SK-N-SH (cell line): Measurements from ENCODE around the gene ZNF519. TPM values are rescaled to one million over a fixed set of nuclear protein-coding genes. Genes with fewer than 3 reads are reported as not detected.

ENCODE experiments used
- CTCF ChIA-PET: fragments of 300-600, 350-600 bp; formaldehyde crosslinking; extraction: SDS; loops from one replicate; lab custom pipeline; 2021; lab: Yijun Ruan, JAX
- POLR2A ChIA-PET: fragments of 350-600 bp; sonication (Branson Sonifier 250); formaldehyde crosslinking; extraction: SDS; loops from one replicate; lab custom pipeline; 2020; ENCODE audit warnings: antibody characterized with exemption, inconsistent platforms; lab: Yijun Ruan, JAX
- DNase-seq: peaks from one replicate; pipeline ENCODE4 v3.0.0; 2012
- H2AFZ ChIP-seq: fragments of 200-600 bp; sonication (generic); 2 replicates; pipeline ENCODE4 v1.8.1; 2016; ENCODE audit warnings: antibody characterized with exemption, mild to moderate bottlenecking, low read depth
- H3F3A ChIP-seq: fragments of 200-600 bp; sonication (generic); replicated peaks from 2 replicates; pipeline ENCODE3; 2016; ENCODE audit warnings: antibody characterized with exemption, mild to moderate bottlenecking; ENCODE audit not compliant: insufficient read depth
- H3K27ac ChIP-seq, 2 experiments: fragments of 200-500 bp in 1 of 2; fragments of 200-600 bp in 1 of 2; sonication (Bioruptor generic) in 1 of 2; sonication (generic), shearing (Covaris generic) in 1 of 2; 2 replicates each; pipeline versions ENCODE4 v1.5.1 to v1.6.1; 2014 to 2016; ENCODE audit warnings: low read depth in 2 of 2, inconsistent platforms in 1 of 2, low read length in 1 of 2, mild to moderate bottlenecking in 1 of 2, mixed read lengths in 1 of 2
- H3K27me3 ChIP-seq: fragments of 200-600 bp; sonication (generic), shearing (Covaris generic); 2 replicates; pipeline ENCODE4 v1.6.1; 2016; ENCODE audit warnings: mixed run types; ENCODE audit not compliant: insufficient read depth
- H3K36me3 ChIP-seq, 2 experiments: fragments of 200-500 bp in 1 of 2; fragments of 200-600 bp in 1 of 2; sonication (Bioruptor generic) in 1 of 2; sonication (generic) in 1 of 2; replicated peaks in 1 of 2; 2 replicates each; pipeline versions ENCODE3 to v1.5.1; 2014 to 2016; ENCODE audit warnings: low read length in 1 of 2, mild to moderate bottlenecking in 1 of 2; ENCODE audit not compliant: insufficient read depth in 2 of 2, control insufficient read depth in 1 of 2
- H3K4me1 ChIP-seq, 2 experiments: fragments of 200-500 bp in 1 of 2; fragments of 200-600 bp in 1 of 2; sonication (Bioruptor generic) in 1 of 2; sonication (generic), shearing (Covaris generic) in 1 of 2; 2 replicates each; pipeline versions ENCODE4 v1.5.1 to v1.6.1; 2014 to 2016; ENCODE audit warnings: low read depth in 1 of 2, low read length in 1 of 2, mixed run types in 1 of 2; ENCODE audit not compliant: insufficient read depth in 2 of 2, control insufficient read depth in 1 of 2
- H3K4me2 ChIP-seq: fragments of 200-600 bp; sonication (generic), shearing (Covaris generic); 2 replicates; pipeline ENCODE4 v1.6.1; 2017; ENCODE audit warnings: mixed run types
- H3K4me3 ChIP-seq, 2 experiments: fragments of 200-500 bp in 1 of 2; fragments of 200-600 bp in 1 of 2; sonication (Bioruptor generic) in 1 of 2; sonication (generic), shearing (Covaris generic) in 1 of 2; 2 replicates each; pipeline versions ENCODE4 v1.5.1 to v1.8.1; 2014 to 2016; ENCODE audit warnings: low read depth in 2 of 2, inconsistent platforms in 1 of 2, low read length in 1 of 2, mild to moderate bottlenecking in 1 of 2, mixed read lengths in 1 of 2, moderate library complexity in 1 of 2
- H3K79me2 ChIP-seq: fragments of 200-600 bp; sonication (generic); 2 replicates; pipeline ENCODE4 v1.8.1; 2017; ENCODE audit warnings: mild to moderate bottlenecking; ENCODE audit not compliant: insufficient read depth
- H3K9ac ChIP-seq: fragments of 200-600 bp; sonication (generic); 2 replicates; pipeline ENCODE4 v1.6.1; 2017; ENCODE audit warnings: mixed run types
- H3K9me2 ChIP-seq: fragments of 200-600 bp; sonication (generic); 2 replicates; pipeline ENCODE4 v1.6.1; 2017; ENCODE audit warnings: mixed run types
- H3K9me3 ChIP-seq: fragments of 200-600 bp; sonication (generic); 2 replicates; pipeline ENCODE4 v1.6.1; 2017; ENCODE audit warnings: mixed run types, mild to moderate bottlenecking, moderate library complexity
- H4K20me1 ChIP-seq: fragments of 200-600 bp; sonication (generic); 2 replicates; pipeline ENCODE4 v1.6.1; 2017; ENCODE audit warnings: mild to moderate bottlenecking, mixed run types; ENCODE audit not compliant: insufficient read depth
- CHD2 ChIP-seq: fragments of 150-350 bp; IDR thresholded peaks from 2 replicates; pipeline ENCODE4 v1.6.1; 2018; ENCODE audit warnings: low read length; ENCODE audit not compliant: partially characterized antibody
- CTCF ChIP-seq: fragments of 200-600 bp; sonication (generic); IDR thresholded peaks from 2 replicates; pipeline ENCODE4 v1.6.1; 2017; ENCODE audit warnings: antibody characterized with exemption, mild to moderate bottlenecking, moderate library complexity
- EP300 ChIP-seq, 2 experiments: IDR thresholded peaks; 2 replicates each; pipeline versions ENCODE4 v1.4.0 to v1.6.1; 2012; ENCODE audit warnings: borderline replicate concordance in 1 of 2, low read depth in 1 of 2, low read length in 1 of 2
- EZH2phosphoT487 ChIP-seq: fragments of 200-600 bp; sonication (generic); IDR thresholded peaks from 2 replicates; pipeline ENCODE4 v1.6.1; 2017; ENCODE audit warnings: low read depth, mixed run types, mild to moderate bottlenecking, antibody characterized with exemption, moderate library complexity, borderline replicate concordance
- FOSL2 ChIP-seq: IDR thresholded peaks from 2 replicates; pipeline ENCODE4 v1.4.0; 2012; ENCODE audit warnings: low read depth, mild to moderate bottlenecking, moderate library complexity, borderline replicate concordance
- FOXJ3 ChIP-seq: sonication (generic); formaldehyde crosslinking; IDR thresholded peaks from 2 replicates; pipeline ENCODE4 v1.5.1; 2020; ENCODE audit warnings: mild to moderate bottlenecking, missing genetic modification reagents
- GATA2 ChIP-seq: sonication (generic); formaldehyde crosslinking; IDR thresholded peaks from 2 replicates; pipeline ENCODE4 v1.5.0; 2020; ENCODE audit warnings: mild to moderate bottlenecking, missing genetic modification reagents
- IRF3 ChIP-seq: fragments of 150-350 bp; IDR thresholded peaks from 2 replicates; pipeline ENCODE4 v1.6.1; 2016; ENCODE audit warnings: mild to moderate bottlenecking, low read depth, low read length
- JUND ChIP-seq: IDR thresholded peaks from 2 replicates; pipeline ENCODE4 v1.4.0; 2012
- MAX ChIP-seq: IDR thresholded peaks from 2 replicates; pipeline ENCODE4 v1.4.0; 2012; ENCODE audit warnings: low read depth
- MEF2A ChIP-seq: IDR thresholded peaks from 2 replicates; pipeline ENCODE4 v1.4.0; 2012; ENCODE audit warnings: low read depth, borderline replicate concordance
- MXI1 ChIP-seq: IDR thresholded peaks from 2 replicates; pipeline ENCODE4 v1.6.1; 2012; ENCODE audit warnings: mild to moderate bottlenecking, low read depth, low read length, improper control_type of control experiment
- NFIC ChIP-seq: IDR thresholded peaks from 2 replicates; pipeline ENCODE4 v1.4.0; 2012; ENCODE audit warnings: borderline replicate concordance
- NRF1 ChIP-seq: IDR thresholded peaks from 2 replicates; pipeline ENCODE4 v1.6.1; 2012; ENCODE audit warnings: low read depth, mild to moderate bottlenecking, low read length
- RCOR1 ChIP-seq: fragments of 150-350 bp; IDR thresholded peaks from 2 replicates; pipeline ENCODE4 v1.6.1; 2017; ENCODE audit warnings: antibody characterized with exemption, low read length
- TAF1 ChIP-seq: IDR thresholded peaks from 2 replicates; pipeline ENCODE4 v1.6.1; 2012; ENCODE audit warnings: low read depth, mild to moderate bottlenecking, low read length, moderate library complexity, borderline replicate concordance
- TEAD4 ChIP-seq: IDR thresholded peaks from 2 replicates; pipeline ENCODE4 v1.4.0; 2012; ENCODE audit warnings: mild to moderate bottlenecking, borderline replicate concordance; ENCODE audit not compliant: insufficient read depth
- USF2 ChIP-seq: fragments of 150-350 bp; IDR thresholded peaks from 2 replicates; pipeline ENCODE4 v1.6.1; 2017; ENCODE audit warnings: antibody characterized with exemption, low read length, low read depth, borderline replicate concordance
- WGBS: methylation state at CpG from one replicate; pipeline ENCODE4 v1.1.6; 2017; ENCODE audit warnings: low lambda C conversion rate; 5-methylcytosine and 5-hydroxymethylcytosine counted together
- polyA plus RNA-seq, 3 experiments: library from polyadenylated mRNA; depleted of rRNA; stranded (reverse); fragments of >200 nt; gene quantifications; 2 replicates each; pipeline ENCODE4 v1.2.3, GENCODE V29; 2012
- TF ChIP-seq, protein P1 (sequence below): IDR thresholded peaks from 2 replicates; pipeline ENCODE4; 2012
- TF ChIP-seq, protein P2 (sequence below): IDR thresholded peaks from 2 replicates; pipeline ENCODE4 v1.4.0; 2012; ENCODE audit warnings: low read depth, borderline replicate concordance
- TF ChIP-seq, protein P3 (sequence below): IDR thresholded peaks from 2 replicates; pipeline ENCODE4 v1.4.0; 2012; ENCODE audit warnings: low read depth, borderline replicate concordance

Gene ZNF519
- polyA plus RNA-seq, 1 of the 3 experiments (the other 2 are of a cell fraction) = 3.2 TPM

DNA sequence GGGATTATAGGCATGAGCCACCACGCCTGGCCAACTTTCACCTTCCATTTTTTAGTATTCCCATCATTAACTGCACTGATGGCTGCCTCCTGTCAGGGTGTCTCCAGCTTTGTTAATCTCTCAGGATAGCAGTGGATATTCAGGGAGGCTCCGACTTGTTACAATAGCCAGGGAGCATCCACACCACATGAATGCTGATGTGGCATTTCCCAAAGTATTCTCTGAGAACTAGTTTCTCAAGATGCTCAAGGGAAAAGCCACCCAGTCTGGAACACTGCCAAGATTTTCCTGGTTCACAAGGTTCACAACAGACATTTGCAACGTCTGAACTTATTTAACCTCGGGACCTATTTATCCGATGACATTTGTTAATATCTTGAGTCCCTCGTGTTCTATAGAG lies 33.8 kb downstream of the ZNF519 start (continued):
- TF ChIP-seq, protein P1, sequence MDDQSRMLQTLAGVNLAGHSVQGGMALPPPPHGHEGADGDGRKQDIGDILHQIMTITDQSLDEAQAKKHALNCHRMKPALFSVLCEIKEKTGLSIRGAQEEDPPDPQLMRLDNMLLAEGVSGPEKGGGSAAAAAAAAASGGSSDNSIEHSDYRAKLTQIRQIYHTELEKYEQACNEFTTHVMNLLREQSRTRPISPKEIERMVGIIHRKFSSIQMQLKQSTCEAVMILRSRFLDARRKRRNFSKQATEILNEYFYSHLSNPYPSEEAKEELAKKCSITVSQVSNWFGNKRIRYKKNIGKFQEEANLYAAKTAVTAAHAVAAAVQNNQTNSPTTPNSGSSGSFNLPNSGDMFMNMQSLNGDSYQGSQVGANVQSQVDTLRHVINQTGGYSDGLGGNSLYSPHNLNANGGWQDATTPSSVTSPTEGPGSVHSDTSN = no peak

- H3K79me2 ChIP-seq = peaks cover 4% of the 10 kb centered on the region; the same call in 1 of the 2 replicates
- no peaks in the 10 kb centered on the region for H3F3A ChIP-seq
- no peaks in the 10 kb centered on the region for H3K9me2 ChIP-seq
- H3K4me2 ChIP-seq = no peak overlapping the region
- 94% methylated on average over 2 of the region's 2 CpGs for WGBS
- POLR2A ChIA-PET = no interaction called here
- no peaks in the 10 kb centered on the region for H3K9me3 ChIP-seq
- H2AFZ ChIP-seq = no peak overlapping the region
- CTCF ChIA-PET = interaction anchor here (2.0 kb wide), 1 partner anchor 285 kb away, joined by 4 read pairs; no protein-coding TSS in a partner anchor
- TF ChIP-seq JUND (no peak), RCOR1 (no peak), USF2 (no peak), NFIC (no peak), GATA2 (CRISPR knock-in tag) (no peak), IRF3 (no peak), CTCF (no peak), MAX (no peak), MEF2A (no peak), FOSL2 (no peak), MXI1 (no peak), EP300 (IDR thresholded peaks at IDR 0.05; ENCODE audit: borderline replicate concordance in 1 of 2, low read depth in 1 of 2, low read length in 1 of 2) (no peak), FOXJ3 (no peak), TAF1 (no peak), TEAD4 (no peak), EZH2phosphoT487 (no peak), NRF1 (no peak), CHD2 (no peak)
- TF ChIP-seq, protein P2, sequence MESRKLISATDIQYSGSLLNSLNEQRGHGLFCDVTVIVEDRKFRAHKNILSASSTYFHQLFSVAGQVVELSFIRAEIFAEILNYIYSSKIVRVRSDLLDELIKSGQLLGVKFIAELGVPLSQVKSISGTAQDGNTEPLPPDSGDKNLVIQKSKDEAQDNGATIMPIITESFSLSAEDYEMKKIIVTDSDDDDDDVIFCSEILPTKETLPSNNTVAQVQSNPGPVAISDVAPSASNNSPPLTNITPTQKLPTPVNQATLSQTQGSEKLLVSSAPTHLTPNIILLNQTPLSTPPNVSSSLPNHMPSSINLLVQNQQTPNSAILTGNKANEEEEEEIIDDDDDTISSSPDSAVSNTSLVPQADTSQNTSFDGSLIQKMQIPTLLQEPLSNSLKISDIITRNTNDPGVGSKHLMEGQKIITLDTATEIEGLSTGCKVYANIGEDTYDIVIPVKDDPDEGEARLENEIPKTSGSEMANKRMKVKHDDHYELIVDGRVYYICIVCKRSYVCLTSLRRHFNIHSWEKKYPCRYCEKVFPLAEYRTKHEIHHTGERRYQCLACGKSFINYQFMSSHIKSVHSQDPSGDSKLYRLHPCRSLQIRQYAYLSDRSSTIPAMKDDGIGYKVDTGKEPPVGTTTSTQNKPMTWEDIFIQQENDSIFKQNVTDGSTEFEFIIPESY = no peak
- TF ChIP-seq, protein P3, sequence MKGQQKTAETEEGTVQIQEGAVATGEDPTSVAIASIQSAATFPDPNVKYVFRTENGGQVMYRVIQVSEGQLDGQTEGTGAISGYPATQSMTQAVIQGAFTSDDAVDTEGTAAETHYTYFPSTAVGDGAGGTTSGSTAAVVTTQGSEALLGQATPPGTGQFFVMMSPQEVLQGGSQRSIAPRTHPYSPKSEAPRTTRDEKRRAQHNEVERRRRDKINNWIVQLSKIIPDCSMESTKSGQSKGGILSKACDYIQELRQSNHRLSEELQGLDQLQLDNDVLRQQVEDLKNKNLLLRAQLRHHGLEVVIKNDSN = no peak
- H3K27me3 ChIP-seq = no peaks in the 10 kb centered on the region
- H3K9ac ChIP-seq = no peak overlapping the region
- no peaks in the 10 kb centered on the region; a peak in 1 of 4 replicates for H3K4me1 ChIP-seq
- H3K36me3 ChIP-seq = no peaks in the 10 kb centered on the region
- H3K4me3 ChIP-seq = no peak overlapping the region
- DNase-seq = no peak
- H4K20me1 ChIP-seq = no peaks in the 10 kb centered on the region
- no peak overlapping the region for H3K27ac ChIP-seq
Measured at GRCh38 chr18:14097761-14098160, 34.5 kb downstream of the ZNF519 start.
